PC-9 (cell line): Measurements from ENCODE around the gene PHC3. TPM values are rescaled to one million over a fixed set of nuclear protein-coding genes. Genes with fewer than 3 reads are reported as not detected.

ENCODE experiments used
- BruUV-seq: library from RNA; stranded (reverse); fragments of 400-500 nt; replicated peaks from 2 replicates; lab custom pipeline; 2021; lab: Mats Ljungman, UMichigan
- CTCF ChIA-PET: fragments of 300-600 bp; sonication (Branson Sonifier 250); formaldehyde crosslinking; loops from one replicate; lab custom pipeline; 2022; ENCODE audit warnings: antibody characterized with exemption; lab: Charles Lee
- POLR2A ChIA-PET: fragments of 300-600 bp; sonication (Branson Sonifier 250); formaldehyde crosslinking; loops from one replicate; lab custom pipeline; 2022; ENCODE audit warnings: antibody characterized with exemption; ENCODE audit not compliant: unreplicated experiment; lab: Charles Lee
- DNase-seq, 2 experiments: peaks; one replicate each; pipeline versions ENCODE4 v3.0.0 to v3.0.0-alpha.2; 2015 to 2022; ENCODE audit warnings: mixed read lengths in 1 of 2
- H2AFZ ChIP-seq: fragments of 200-600 bp; sonication (generic); 2 replicates; pipeline ENCODE4 v1.8.1; 2017; ENCODE audit warnings: antibody characterized with exemption
- H3F3A ChIP-seq: fragments of 200-600 bp; sonication (generic); 2 replicates; pipeline ENCODE4 v1.8.1; 2017; ENCODE audit warnings: antibody characterized with exemption, mild to moderate bottlenecking, low read depth; ENCODE audit not compliant: insufficient read depth
- H3K27ac ChIP-seq: fragments of 200-600 bp; sonication (generic); 2 replicates; pipeline ENCODE4 v1.6.1; 2016; ENCODE audit warnings: mixed run types
- H3K27me3 ChIP-seq: fragments of 200-600 bp; sonication (generic); 2 replicates; pipeline ENCODE4 v1.6.1; 2016; ENCODE audit warnings: low read depth, mixed run types; ENCODE audit not compliant: insufficient read depth
- H3K36me3 ChIP-seq: fragments of 200-600 bp; sonication (generic); 2 replicates; pipeline ENCODE4 v1.6.1; 2016; ENCODE audit warnings: low read depth, mixed run types
- H3K4me1 ChIP-seq: fragments of 200-600 bp; sonication (generic); replicated peaks from 2 replicates; pipeline ENCODE4 v1.6.1; 2016; ENCODE audit warnings: mixed run types; ENCODE audit not compliant: insufficient read depth
- H3K4me2 ChIP-seq: fragments of 200-600 bp; sonication (generic); 2 replicates; pipeline ENCODE4 v1.6.1; 2017; ENCODE audit warnings: mixed run types
- H3K4me3 ChIP-seq: fragments of 200-600 bp; sonication (generic); 2 replicates; pipeline ENCODE4 v1.6.1; 2016; ENCODE audit warnings: mixed run types
- H3K79me2 ChIP-seq: fragments of 200-600 bp; sonication (generic); 2 replicates; pipeline ENCODE4 v1.6.1; 2017; ENCODE audit warnings: low read depth, mixed run types
- H3K9me2 ChIP-seq: fragments of 200-600 bp; sonication (generic); 2 replicates; pipeline ENCODE4 v1.8.1; 2017; ENCODE audit warnings: mild to moderate bottlenecking; ENCODE audit not compliant: insufficient read depth
- H3K9me3 ChIP-seq: fragments of 200-600 bp; sonication (generic); 2 replicates; pipeline ENCODE4 v1.8.1; 2016; ENCODE audit warnings: low read depth; ENCODE audit not compliant: insufficient read depth
- H4K20me1 ChIP-seq: fragments of 200-600 bp; sonication (generic); 2 replicates; pipeline ENCODE4 v1.8.1; 2017; ENCODE audit not compliant: insufficient read depth
- CTCF ChIP-seq: fragments of 200-600 bp; sonication (generic); conservative IDR thresholded peaks from 2 replicates; pipeline ENCODE4 v1.6.1; 2017; ENCODE audit warnings: mixed run types, antibody characterized with exemption, mild to moderate bottlenecking, moderate library complexity
- EZH2 ChIP-seq: fragments of 200-600 bp; sonication (generic); IDR thresholded peaks from 2 replicates; pipeline ENCODE4 v1.8.0; 2017; ENCODE audit warnings: antibody characterized with exemption, low read depth
- intact Hi-C: fragments of 100-400 bp; cut with micrococcal nuclease; formaldehyde crosslinking; loops from one replicate; pipeline ENCODE4 v1.10.0; 2022; ENCODE audit not compliant: unreplicated experiment
- total RNA-seq: library from RNA; stranded (reverse); gene quantifications from 2 replicates; pipeline ENCODE4 v1.2.3, GENCODE V29; 2021

The PHC3 gene
- total RNA-seq, 1 experiment from 2014 or later, result 80.8 TPM

- no peak overlapping the region for H3K4me3 ChIP-seq
- ChIA-PET CTCF (no interaction called here), POLR2A (no interaction called here)
- no peaks in the 10 kb centered on the region for H3K36me3 ChIP-seq
- no peaks in the 10 kb centered on the region for H3K9me2 ChIP-seq
- no peak overlapping the region for H3K27ac ChIP-seq
- H3K79me2 ChIP-seq, result no peaks in the 10 kb centered on the region
- BruUV-seq, result no TSS peak
- DNase-seq, result no peak
- no peak overlapping the region for H3K4me2 ChIP-seq
- intact Hi-C loops, result no loop called here
- 0 out of 2 replicates have a peak, but pooled peaks cover 2% of the 10 kb centered on the region for H3F3A ChIP-seq
- no peak for TF ChIP-seq CTCF
- TF ChIP-seq EZH2, result no peak
- no peaks in the 10 kb centered on the region; the same call in 1 of the 2 replicates for H3K4me1 ChIP-seq
- no peaks in the 10 kb centered on the region for H3K27me3 ChIP-seq
- H3K9me3 ChIP-seq, result no peaks in the 10 kb centered on the region
- no peaks in the 10 kb centered on the region for H4K20me1 ChIP-seq
- H2AFZ ChIP-seq, result no peak overlapping the region
Measured at GRCh38 chr3:170059447-170059846, 122.1 kb downstream of the PHC3 start.

GRCh38 chr3:170058127-170058526, 123.4 kb downstream of the PHC3 start:
- POLR2A ChIA-PET, result no interaction called here
- CTCF ChIA-PET, result no interaction called here

GRCh38 chr3:170057550-170057949, 124.0 kb downstream of the PHC3 start:
- Histone ChIP-seq H3K27me3 (no peaks in the 10 kb centered on the region), H3K4me1 (peaks cover 4% of the 10 kb centered on the region), H3K4me3 (no peak overlapping the region), H3K27ac (no peak overlapping the region), H4K20me1 (no peaks in the 10 kb centered on the region), H3K9me3 (no peaks in the 10 kb centered on the region), H3K4me2 (no peak overlapping the region), H3K79me2 (peaks cover 15% of the 10 kb centered on the region), H3F3A (0 out of 2 replicates have a peak, but pooled peaks cover 3% of the 10 kb centered on the region), H3K9me2 (no peaks in the 10 kb centered on the region), H3K36me3 (0 out of 2 replicates have a peak, but pooled peaks cover 2% of the 10 kb centered on the region), H2AFZ (no peak overlapping the region)
- ChIA-PET CTCF (no interaction called here), POLR2A (no interaction called here)
- intact Hi-C loops, result no loop called here
- BruUV-seq, result no TSS peak
- no peak for TF ChIP-seq CTCF
- TF ChIP-seq EZH2, result no peak
- no peak for DNase-seq

More at GRCh38 chr3:170058127-170058526, 123.4 kb downstream of the PHC3 start:
- H3K4me1 ChIP-seq, result no peaks in the 10 kb centered on the region; the same call in 1 of the 2 replicates
- no peak overlapping the region for H2AFZ ChIP-seq
- H3K36me3 ChIP-seq, result no peaks in the 10 kb centered on the region
- H3K9me3 ChIP-seq, result no peaks in the 10 kb centered on the region
- no peaks in the 10 kb centered on the region for H3K9me2 ChIP-seq
- DNase-seq, result no peak
- no peaks in the 10 kb centered on the region for H4K20me1 ChIP-seq
- TF ChIP-seq EZH2 (no peak), CTCF (no peak)
- no peak overlapping the region for H3K27ac ChIP-seq
- no peak overlapping the region for H3K4me3 ChIP-seq
- H3F3A ChIP-seq, result 0 out of 2 replicates have a peak, but pooled peaks cover 3% of the 10 kb centered on the region
- H3K27me3 ChIP-seq, result no peaks in the 10 kb centered on the region
- peaks cover 9% of the 10 kb centered on the region for H3K79me2 ChIP-seq
- intact Hi-C loops, result no loop called here
- no TSS peak for BruUV-seq
- H3K4me2 ChIP-seq, result no peak overlapping the region
